A673 (cell line): Measurements from ENCODE around the gene GPR3. TPM values are rescaled to one million over a fixed set of nuclear protein-coding genes. Genes with fewer than 3 reads are reported as not detected.

Source experiments
- BruUV-seq: library from RNA; stranded (reverse); fragments of 400-500 nt; replicated peaks from 2 replicates; lab custom pipeline; 2021; lab: Mats Ljungman, UMichigan
- CTCF ChIA-PET: fragments of 300-600 bp; sonication (Branson Sonifier 250); formaldehyde crosslinking; loops from one replicate; lab custom pipeline; 2022; ENCODE audit warnings: antibody characterized with exemption; lab: Charles Lee
- POLR2A ChIA-PET: fragments of 300-600 bp; sonication (Branson Sonifier 250); formaldehyde crosslinking; loops from one replicate; lab custom pipeline; 2022; ENCODE audit warnings: antibody characterized with exemption; ENCODE audit not compliant: low non-redundant PET; lab: Charles Lee
- DNase-seq: peaks from one replicate; pipeline ENCODE4 v3.0.0-alpha.2; 2015; ENCODE audit warnings: low spot score
- H3K27ac ChIP-seq: fragments of 200-600 bp; sonication (generic); 2 replicates; pipeline ENCODE4 v1.5.1; 2016; ENCODE audit warnings: mixed run types, low read depth, mild to moderate bottlenecking, mixed read lengths, antibody characterized with exemption, low read length; ENCODE audit not compliant: poor library complexity, severe bottlenecking
- H3K27me3 ChIP-seq: fragments of 200-600 bp; sonication (generic); replicated peaks from 2 replicates; pipeline ENCODE4 v1.6.1; 2017; ENCODE audit warnings: mixed run types, low read depth, mild to moderate bottlenecking, mixed read lengths, antibody characterized with exemption, low read length; ENCODE audit not compliant: insufficient read depth, poor library complexity
- H3K36me3 ChIP-seq: fragments of 200-600 bp; sonication (generic); 2 replicates; pipeline ENCODE4 v1.6.1; 2016; ENCODE audit warnings: mixed run types, mild to moderate bottlenecking, mixed read lengths, antibody characterized with exemption, low read length; ENCODE audit not compliant: insufficient read depth, poor library complexity, severe bottlenecking
- H3K4me1 ChIP-seq: fragments of 200-600 bp; sonication (generic); 2 replicates; pipeline ENCODE4 v1.6.1; 2017; ENCODE audit warnings: mixed run types, mild to moderate bottlenecking, mixed read lengths, antibody characterized with exemption, low read length; ENCODE audit not compliant: insufficient read depth, poor library complexity, severe bottlenecking
- H3K4me3 ChIP-seq: fragments of 200-600 bp; sonication (generic); 2 replicates; pipeline ENCODE4 v1.5.1; 2016; ENCODE audit warnings: low read depth, mixed run types, mild to moderate bottlenecking, mixed read lengths, low read length; ENCODE audit not compliant: poor library complexity, severe bottlenecking
- H3K9me3 ChIP-seq: fragments of 200-600 bp; sonication (generic); 2 replicates; pipeline ENCODE4 v1.6.1; 2016; ENCODE audit warnings: mixed run types, low read depth, mild to moderate bottlenecking, mixed read lengths, antibody characterized with exemption, low read length; ENCODE audit not compliant: poor library complexity, severe bottlenecking
- EZH2 ChIP-seq: fragments of 200-600 bp; sonication (generic); IDR thresholded peaks from 2 replicates; pipeline ENCODE4 v1.6.1; 2017; ENCODE audit warnings: borderline replicate concordance, low read depth, mild to moderate bottlenecking, mixed read lengths, antibody characterized with exemption, low read length; ENCODE audit not compliant: poor library complexity, severe bottlenecking
- intact Hi-C: fragments of 100-400 bp; cut with micrococcal nuclease; formaldehyde crosslinking; loops from one replicate; pipeline ENCODE4 v1.10.0; 2022; ENCODE audit not compliant: unreplicated experiment
- total RNA-seq: library from RNA; stranded (reverse); gene quantifications from 2 replicates; pipeline ENCODE4 v1.2.3, GENCODE V29; 2021
- TF ChIP-seq, protein P1 (sequence below): fragments of 300-800, 200-600 bp; sonication (generic); conservative IDR thresholded peaks from 2 replicates; pipeline ENCODE4 v1.5.1; 2017; ENCODE audit warnings: low read depth, mild to moderate bottlenecking, antibody characterized with exemption, low read length, moderate library complexity, mixed read lengths

The GPR3 gene
- total RNA-seq, 1 experiment from 2014 or later, result 4.9 TPM

DNA sequence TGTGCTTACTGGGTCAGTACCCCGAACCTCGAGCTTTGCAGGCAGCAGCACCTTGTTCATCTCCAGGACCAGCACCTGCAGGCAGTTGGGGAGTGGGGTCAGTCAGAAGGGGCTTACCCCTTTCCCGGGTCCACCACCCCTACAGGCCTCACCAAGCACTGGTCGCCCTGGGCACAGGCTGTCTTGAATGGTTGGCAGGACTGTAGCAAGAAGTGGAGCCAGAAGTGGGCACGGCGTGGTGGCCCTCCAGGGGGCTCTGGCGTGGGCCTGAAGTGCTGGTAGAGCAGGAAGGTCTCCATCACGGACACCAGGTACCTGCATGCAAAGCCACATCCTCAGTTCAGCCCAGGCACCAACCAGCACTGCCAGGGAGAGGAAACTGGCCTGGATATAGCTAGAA is 30.9 kb upstream of the GPR3 start:
- no TSS peak for BruUV-seq
- TF ChIP-seq, protein P1, sequence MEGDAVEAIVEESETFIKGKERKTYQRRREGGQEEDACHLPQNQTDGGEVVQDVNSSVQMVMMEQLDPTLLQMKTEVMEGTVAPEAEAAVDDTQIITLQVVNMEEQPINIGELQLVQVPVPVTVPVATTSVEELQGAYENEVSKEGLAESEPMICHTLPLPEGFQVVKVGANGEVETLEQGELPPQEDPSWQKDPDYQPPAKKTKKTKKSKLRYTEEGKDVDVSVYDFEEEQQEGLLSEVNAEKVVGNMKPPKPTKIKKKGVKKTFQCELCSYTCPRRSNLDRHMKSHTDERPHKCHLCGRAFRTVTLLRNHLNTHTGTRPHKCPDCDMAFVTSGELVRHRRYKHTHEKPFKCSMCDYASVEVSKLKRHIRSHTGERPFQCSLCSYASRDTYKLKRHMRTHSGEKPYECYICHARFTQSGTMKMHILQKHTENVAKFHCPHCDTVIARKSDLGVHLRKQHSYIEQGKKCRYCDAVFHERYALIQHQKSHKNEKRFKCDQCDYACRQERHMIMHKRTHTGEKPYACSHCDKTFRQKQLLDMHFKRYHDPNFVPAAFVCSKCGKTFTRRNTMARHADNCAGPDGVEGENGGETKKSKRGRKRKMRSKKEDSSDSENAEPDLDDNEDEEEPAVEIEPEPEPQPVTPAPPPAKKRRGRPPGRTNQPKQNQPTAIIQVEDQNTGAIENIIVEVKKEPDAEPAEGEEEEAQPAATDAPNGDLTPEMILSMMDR, result no peak
- TF ChIP-seq EZH2, result no peak
- H3K27me3 ChIP-seq, result no peaks in the 10 kb centered on the region
- peaks cover 4% of the 10 kb centered on the region for H3K4me1 ChIP-seq
- H3K9me3 ChIP-seq, result no peaks in the 10 kb centered on the region
- ChIA-PET CTCF (interaction anchor here (0.6 kb wide), 1 partner anchor 1375 kb away, joined by 5 read pairs; the partner anchor contains the start of gene YTHDF2), POLR2A (no interaction called here)
- H3K27ac ChIP-seq, result no peak overlapping the region
- DNase-seq, result no peak
- no peaks in the 10 kb centered on the region for H3K36me3 ChIP-seq
- H3K4me3 ChIP-seq, result no peak overlapping the region
- intact Hi-C loops, result no loop called here

DNA sequence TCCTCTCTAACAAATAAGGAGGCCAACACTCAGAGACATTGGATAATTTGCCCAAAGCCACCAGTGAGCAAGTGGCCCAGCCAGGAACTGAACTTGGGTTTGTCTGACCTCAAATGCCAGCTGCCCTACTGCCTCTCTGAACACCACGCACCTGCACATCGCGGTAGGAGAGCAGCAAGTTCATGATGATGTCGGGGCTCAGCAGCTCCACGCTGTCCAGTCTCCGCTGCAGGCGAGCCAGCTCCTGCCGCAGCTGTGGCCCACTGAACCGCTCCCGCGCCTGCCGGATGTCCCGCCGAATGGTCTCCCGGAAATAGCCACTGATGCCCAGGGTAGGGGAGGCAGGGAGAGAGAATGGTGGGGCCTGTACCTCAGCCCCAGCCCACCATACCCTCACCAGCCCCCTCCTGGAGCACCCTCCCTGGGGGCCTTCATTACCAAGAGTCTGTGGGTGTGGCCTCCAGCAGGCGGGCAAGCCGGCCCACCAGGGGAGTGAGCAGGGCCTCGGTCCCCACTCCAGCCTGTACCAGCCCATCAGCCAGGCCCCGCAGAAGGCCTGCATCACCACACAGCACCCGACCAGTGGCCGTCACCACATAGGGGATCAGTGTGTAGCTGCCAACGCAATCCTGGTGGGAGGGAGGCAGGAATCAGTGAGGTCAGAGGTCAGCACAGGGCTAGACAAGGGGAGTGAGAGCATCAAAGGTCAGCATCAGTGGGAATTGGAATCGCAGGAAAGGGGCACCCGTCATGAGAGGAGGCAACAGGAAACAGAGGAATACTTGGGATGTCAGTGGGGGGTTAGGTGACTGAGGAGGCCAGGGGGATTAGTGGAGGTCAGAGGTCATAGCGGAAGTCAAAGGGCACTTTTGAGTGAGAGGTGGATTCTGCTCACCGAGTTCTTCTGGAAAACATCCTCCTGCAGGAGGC is 28.4 kb upstream of the GPR3 start:
- H3K27ac ChIP-seq, result no peak overlapping the region
- intact Hi-C loops, result no loop called here
- no peaks in the 10 kb centered on the region for H3K27me3 ChIP-seq
- no peak for TF ChIP-seq EZH2
- TF ChIP-seq, protein P1, result no peak
- peaks cover 10% of the 10 kb centered on the region for H3K4me1 ChIP-seq
- no peaks in the 10 kb centered on the region for H3K9me3 ChIP-seq
- BruUV-seq, result no TSS peak
- no peak for DNase-seq
- H3K36me3 ChIP-seq, result no peaks in the 10 kb centered on the region
- H3K4me3 ChIP-seq, result no peak overlapping the region
- ChIA-PET CTCF (no interaction called here), POLR2A (no interaction called here)

DNA sequence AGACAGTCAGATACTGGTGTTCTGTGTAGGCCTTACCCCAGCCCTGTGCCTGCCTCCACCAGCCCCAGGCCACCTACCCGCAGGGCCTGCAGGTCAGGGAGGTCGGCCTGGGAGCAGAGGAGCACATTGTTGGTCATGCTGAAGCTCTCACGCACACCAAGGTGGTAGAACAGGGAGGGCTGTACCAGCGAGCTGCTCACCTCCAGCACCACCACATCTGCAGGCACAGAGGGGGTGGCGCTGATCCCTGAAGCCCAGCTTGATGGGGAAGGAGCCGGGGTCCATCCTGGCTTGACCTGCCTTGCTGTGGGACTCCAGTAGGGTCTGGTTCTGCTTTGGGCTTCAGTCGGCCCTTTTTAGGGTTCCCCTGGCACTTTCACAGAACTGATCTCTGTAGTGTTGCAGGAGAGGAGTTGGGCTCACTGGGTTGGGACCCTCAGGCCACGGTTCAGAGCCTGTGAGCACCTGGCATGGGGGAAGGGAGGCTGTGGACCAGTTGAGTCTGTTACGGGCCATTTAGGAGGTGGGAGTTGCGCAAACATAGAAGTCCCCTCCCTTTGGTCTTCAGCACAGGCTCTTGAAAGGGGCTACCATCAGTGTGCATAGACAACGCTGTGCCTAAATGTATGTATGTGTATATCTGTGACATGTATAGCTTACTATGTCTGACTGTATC is 27.6 kb upstream of the GPR3 start:
- Histone ChIP-seq H3K4me3 (peak overlapping the region; percentile 59), H3K27me3 (no peaks in the 10 kb centered on the region), H3K4me1 (peaks cover 10% of the 10 kb centered on the region), H3K27ac (no peak overlapping the region), H3K9me3 (no peaks in the 10 kb centered on the region), H3K36me3 (no peaks in the 10 kb centered on the region)
- no peak for TF ChIP-seq EZH2
- TF ChIP-seq, protein P1, result no peak
- CTCF ChIA-PET, result interaction anchor here (1.1 to 1.7 kb wide), 5 partner anchors 7 to 305 kb away, joined by 3 to 11 read pairs (median 5); no protein-coding TSS in a partner anchor
- intact Hi-C loops, result no loop called here
- POLR2A ChIA-PET, result no interaction called here
- no TSS peak for BruUV-seq
- no peak for DNase-seq
